Measurements from ENCODE around the gene TERT.

Gene TERT

DNA sequence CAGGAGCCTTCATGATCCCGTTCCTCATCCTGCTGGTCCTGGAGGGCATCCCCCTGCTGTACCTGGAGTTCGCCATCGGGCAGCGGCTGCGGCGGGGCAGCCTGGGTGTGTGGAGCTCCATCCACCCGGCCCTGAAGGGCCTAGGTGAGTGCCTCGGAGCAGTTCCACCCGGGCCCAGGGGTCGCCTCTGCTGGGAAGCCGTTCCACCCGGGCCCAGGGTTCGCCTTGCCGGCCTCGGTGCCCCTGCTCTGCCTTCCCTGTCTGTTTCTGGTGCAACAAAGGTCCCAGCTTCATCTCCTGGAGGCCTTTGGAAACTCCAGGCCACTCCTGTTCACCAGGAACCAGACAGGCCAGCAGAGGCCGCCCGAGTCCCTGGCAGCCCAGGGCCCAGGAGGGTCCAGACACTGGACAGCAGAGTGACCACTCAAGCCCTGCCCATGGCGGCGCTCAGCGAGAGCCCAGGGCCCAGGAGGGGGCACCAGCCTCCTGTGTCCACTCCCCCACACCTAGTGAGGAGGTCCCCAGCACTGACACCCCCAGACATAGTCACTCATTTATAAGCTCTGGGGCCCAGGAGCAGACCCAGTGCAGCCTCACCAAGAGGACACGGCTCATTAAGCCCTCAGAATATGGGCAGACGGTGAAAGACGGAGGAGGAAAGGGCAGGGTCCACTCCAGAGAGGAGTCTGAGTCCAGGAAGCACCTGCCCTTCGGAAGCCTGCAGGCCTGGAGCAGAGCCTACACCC is 86.0 kb downstream of the TERT start:
- DNase-seq (ENCODE audit: low read depth in 4 of 4, low spot score in 1 of 4), result no peak

DNA sequence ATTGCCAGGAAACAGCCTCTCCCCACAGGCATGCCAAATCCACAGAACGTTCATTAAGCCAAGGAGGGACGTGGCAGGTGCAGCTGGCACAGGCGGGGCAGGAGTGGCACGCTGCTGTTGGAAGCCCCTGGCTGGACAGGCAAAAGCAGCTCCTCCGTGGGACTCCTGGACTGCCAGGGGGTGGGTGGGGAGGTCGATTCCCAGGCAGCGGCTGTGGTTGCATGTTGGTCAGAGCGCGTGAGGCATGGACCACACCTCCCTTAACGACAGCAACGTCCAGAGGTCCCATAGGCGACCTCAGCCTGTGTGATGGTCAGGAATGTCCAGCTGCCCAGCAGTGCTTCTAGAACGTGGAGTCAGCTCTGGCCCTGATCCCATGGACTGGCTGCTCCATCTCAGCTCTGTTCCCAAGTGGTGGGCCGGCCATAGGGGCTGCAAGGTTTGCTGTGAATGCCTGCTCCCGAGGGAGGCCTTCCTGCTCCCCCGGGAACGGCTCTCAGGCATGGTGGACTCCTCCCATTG is 86.6 kb downstream of the TERT start:
- no peak for DNase-seq (ENCODE audit: low read depth in 4 of 4, low spot score in 1 of 4)

DNA sequence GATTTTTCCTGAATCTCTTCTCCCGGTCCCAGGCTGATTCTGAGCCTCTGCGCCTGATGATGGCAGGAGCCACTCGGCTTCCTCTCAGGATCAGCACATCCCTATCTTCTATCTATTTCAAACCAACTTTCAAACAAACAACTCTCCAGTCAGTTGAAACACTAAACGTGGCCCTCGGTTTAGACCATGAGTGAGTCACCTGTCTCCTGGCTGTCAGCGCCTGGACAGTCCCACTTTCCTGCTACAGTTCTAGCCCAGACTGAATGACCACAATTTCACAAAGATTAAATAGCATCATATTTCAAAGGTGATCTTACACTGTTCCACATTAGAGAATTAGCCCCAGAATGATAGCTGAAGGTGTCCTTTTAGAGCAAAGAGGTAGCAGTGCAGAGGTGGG is 87.3 kb downstream of the TERT start:
- no peak for DNase-seq (ENCODE audit: low read depth in 4 of 4, low spot score in 1 of 4)

DNA sequence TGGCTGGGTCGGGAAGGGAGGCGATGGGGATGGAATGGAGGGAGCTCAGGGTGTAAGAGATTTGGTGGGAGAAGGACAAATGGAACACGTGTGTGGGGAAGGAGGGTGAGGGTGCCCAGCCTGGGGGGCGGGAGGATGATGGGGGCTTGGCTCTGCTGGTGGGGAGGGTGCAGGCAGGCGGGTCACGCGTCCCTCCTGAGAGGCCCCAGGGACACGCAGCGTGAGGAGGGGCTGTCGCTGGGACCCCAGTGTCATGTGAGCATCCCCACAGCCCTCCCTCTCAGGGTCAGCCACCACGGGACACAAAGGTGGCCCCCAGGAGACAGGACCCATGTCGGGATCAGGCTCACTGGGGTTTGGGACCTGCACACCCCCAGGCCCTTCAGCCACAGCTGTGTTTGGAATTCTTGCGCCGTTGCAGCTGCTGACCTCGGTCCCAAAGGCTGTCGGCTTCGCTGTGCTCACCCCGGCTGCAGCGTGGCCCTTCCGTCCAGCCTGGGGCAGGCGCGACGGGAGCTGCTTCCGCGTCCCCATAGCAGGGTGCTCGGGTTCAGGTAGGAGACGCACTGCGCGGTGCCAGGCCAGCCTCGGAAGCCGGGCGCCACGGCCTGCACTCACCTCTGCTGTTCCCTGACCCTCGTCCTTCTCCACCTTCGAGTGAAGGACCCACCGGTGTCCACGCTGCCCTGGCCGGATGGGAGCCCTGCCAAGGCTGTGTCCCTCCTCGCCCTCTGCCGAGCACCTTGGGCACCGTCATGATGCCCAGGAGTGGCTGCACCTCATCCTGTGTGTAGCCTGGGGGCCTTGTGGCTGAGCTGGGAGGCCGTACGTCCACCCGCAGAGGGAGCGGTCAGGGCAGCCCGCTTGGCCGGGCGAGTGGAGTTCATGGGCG is 88.1 kb downstream of the TERT start:
- DNase-seq (ENCODE audit: low read depth in 4 of 4, low spot score in 1 of 4), result no peak

DNA sequence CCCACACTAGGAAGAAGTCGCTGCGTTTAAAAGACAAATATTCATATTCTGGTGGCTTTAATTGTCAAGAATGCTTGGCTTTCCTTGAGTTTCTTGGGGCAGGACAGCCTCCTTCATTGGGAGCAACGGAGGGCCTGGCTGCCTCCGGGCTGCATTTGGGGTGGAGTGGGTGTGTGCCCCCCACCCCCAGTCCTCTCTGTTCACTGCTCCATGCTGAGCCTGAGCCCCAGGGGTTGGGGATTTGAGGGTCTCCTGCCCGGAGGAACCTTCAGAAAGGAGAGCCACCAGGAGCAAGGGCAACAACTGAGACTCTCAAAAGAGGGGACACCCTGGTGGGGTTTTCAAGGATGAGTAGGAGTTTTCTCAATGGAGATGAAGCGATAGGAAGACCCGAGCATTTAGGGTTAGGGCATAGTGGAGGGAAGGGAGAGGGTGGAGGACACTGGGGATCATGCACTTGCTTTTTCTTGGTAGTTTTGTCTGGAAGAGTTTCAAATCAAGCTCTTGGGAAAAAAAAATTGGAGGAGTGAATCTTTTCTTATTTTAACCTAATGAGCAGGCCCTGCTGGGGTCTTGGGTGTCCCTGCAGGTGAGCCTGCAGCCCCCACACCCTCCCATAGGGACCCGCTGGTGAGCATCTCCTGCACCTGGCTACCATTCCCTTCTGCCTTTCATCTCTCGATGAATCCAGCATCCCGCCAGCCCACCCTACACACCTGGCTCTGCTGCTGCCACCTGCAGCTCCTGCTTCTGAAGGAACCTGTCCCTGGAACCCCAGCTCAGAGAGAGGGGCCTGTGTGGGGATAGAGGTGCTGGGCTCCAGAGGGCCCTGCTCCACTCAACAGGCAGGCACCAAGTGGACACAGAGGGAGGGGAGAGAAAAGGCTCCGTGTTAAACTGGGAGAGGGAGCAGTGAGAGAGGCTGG is 89.3 kb downstream of the TERT start:
- no peak for DNase-seq (ENCODE audit: low read depth in 4 of 4, low spot score in 1 of 4)

DNA sequence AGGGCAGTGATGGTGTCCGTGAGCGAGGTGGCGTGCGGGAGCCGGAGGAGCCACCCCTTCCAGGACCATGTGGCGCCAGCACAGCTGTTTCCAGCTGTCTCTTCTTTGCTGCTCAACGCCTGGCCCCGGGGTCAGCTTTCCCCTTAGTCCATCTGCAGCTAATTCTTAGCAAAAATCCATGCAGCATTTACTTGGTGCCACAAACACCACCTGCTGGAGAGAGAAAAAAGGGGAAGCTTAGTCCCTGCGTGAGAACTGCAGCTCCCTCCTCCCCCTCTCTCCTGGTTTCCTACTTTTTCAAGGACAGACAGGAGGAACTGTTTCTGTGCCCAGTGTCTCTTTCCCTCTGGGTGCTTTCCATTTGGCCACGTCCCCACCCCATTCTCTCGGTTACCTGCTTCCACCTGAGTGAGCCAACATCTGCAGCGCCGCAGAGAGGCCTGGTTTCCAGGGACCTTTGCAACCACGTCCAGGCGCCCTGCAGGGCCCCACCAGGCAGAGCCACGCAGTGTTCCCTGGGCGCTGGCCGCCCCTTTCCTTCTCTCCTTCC is 90.1 kb downstream of the TERT start:
- no peak for DNase-seq (ENCODE audit: low read depth in 4 of 4, low spot score in 1 of 4)

DNA sequence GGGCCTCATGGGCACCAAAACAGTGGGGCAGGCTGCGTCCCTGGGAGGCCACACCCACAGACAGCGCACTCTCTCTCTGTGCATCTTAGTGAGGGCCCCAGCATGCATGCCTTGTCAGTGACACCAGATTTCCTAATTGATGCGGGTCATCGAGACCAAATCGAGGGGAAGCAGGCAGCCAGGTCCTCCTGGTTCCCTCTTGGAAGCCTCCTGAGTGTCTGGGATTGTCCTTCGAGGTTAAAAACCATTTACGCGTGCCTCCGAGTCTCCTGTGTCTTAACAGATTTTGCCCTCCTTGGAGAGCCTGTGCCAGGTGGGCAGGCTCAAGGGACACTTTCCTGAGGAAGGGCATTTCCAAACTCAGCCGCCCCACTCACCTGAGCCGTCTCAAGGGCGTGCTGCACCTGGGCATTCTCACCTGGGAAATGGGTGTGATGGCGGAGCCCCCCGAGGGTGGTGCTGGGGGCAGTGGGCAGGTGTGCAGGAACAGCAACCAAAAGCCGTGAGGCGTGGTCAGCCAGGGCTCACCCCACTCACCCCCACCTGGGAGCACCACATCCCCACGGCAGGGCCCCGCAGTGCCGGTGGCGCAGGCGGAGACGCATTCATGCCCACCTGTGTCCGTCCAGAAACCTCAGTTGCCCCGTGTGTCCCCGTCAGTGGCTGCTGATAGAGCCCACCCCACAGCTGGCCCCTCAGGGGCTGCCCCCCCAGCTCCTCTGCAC is 90.7 kb downstream of the TERT start:
- no peak for DNase-seq (ENCODE audit: low read depth in 4 of 4, low spot score in 1 of 4)

DNA sequence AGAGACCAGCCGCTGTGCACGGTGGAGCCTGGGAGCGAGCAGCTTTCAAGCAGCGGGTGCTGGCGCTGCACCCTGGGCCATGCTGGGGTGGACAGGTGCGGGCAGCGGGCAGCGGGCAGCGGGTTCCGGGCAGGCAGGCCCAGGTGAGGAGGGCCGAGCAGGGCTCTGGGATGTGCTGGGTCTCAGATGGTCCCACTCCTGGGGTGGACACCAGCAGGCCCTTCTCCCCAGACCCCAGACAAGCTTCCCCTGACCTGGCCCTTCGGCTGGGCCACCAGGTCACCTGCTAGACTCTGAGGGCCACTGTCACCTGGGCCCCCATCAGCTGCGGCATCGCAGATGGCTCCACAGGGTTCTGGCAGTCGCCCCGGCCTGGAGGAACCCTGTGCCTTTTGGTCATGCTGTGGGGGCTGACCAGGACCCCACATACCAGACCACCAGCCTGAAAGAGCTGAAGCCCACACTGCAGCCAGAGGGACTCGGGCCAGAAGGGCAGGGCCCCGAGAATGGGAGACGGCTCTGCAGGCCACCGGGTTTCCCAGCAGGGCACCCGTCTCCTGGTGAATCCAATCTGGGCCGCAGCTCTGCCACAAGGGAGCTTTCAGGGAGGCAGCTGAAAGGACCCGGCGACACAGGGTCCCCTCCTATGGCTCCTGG is 91.4 kb downstream of the TERT start:
- no peak for DNase-seq (ENCODE audit: low read depth in 4 of 4, low spot score in 1 of 4)
